Measurements from ENCODE around the gene PACS2.

PACS2 gene

GRCh38 chr14:105382343-105383082 lies 68.0 kb downstream of the PACS2 start:
- Histone ChIP-seq H3K9me3 (ENCODE audit: control extremely low read depth in 1 of 5, control insufficient read depth in 4 of 5, insufficient read depth in 2 of 5, low read depth in 1 of 5, low read length in 4 of 5) (no peaks in the 10 kb centered on the region), H3K4me1 (ENCODE audit: control extremely low read depth in 1 of 4, control insufficient read depth in 4 of 4, insufficient read depth in 4 of 4, low read length in 3 of 4) (no peaks in the 10 kb centered on the region), H3K27ac (ENCODE audit: insufficient read depth in 1 of 2, low read depth in 1 of 2, low read length in 2 of 2, poor library complexity in 1 of 2, severe bottlenecking in 2 of 2) (no peak overlapping the region), H3K4me3 (ENCODE audit: control insufficient read depth in 1 of 7, extremely low read depth in 1 of 7, insufficient read depth in 4 of 7, low read depth in 2 of 7, low read length in 6 of 7) (no peak overlapping the region), H3K27me3 (replicated peaks in 2 of 5; ENCODE audit: control insufficient read depth in 4 of 5, insufficient read depth in 5 of 5, low read length in 4 of 5) (no peaks in the 10 kb centered on the region), H3K36me3 (ENCODE audit: control insufficient read depth in 4 of 4, insufficient read depth in 4 of 4, low read length in 3 of 4) (peaks cover 0 to 66% (median 34%) of the 10 kb centered on the region in 4 experiments)
- POLR2A ChIA-PET = no interaction called here
- DNase-seq = no peak
- 97% methylated on average over 24 of the region's 26 CpGs for WGBS (ENCODE audit: insufficient coverage)
- CTCF ChIA-PET = interaction anchor here (1.4 to 3.3 kb wide), 2 partner anchors 10 to 146 kb away, joined by 3 to 16 read pairs; no protein-coding TSS in a partner anchor

GRCh38 chr14:105383083-105383730 lies 68.7 kb downstream of the PACS2 start:
- DNase-seq = no peak
- peaks cover 0 to 69% (median 36%) of the 10 kb centered on the region in 4 experiments for H3K36me3 ChIP-seq (ENCODE audit: control insufficient read depth in 4 of 4, insufficient read depth in 4 of 4, low read length in 3 of 4)
- ChIA-PET POLR2A (no interaction called here), CTCF (interaction anchor here (1.0 to 3.3 kb wide), 4 partner anchors 8 to 146 kb away, joined by 3 to 16 read pairs (median 4); no protein-coding TSS in a partner anchor)
- WGBS (ENCODE audit: insufficient coverage) = 99% methylated on average over 20 of the region's 32 CpGs
- H3K4me1 ChIP-seq (ENCODE audit: control extremely low read depth in 1 of 4, control insufficient read depth in 4 of 4, insufficient read depth in 4 of 4, low read length in 3 of 4) = peaks cover 0 to under 1% (median 0%) of the 10 kb centered on the region in 4 experiments
- no peak overlapping the region for H3K27ac ChIP-seq (ENCODE audit: insufficient read depth in 1 of 2, low read depth in 1 of 2, low read length in 2 of 2, poor library complexity in 1 of 2, severe bottlenecking in 2 of 2)
- no peaks in the 10 kb centered on the region for H3K27me3 ChIP-seq (replicated peaks in 2 of 5; ENCODE audit: control insufficient read depth in 4 of 5, insufficient read depth in 5 of 5, low read length in 4 of 5)
- H3K4me3 ChIP-seq (ENCODE audit: control insufficient read depth in 1 of 7, extremely low read depth in 1 of 7, insufficient read depth in 4 of 7, low read depth in 2 of 7, low read length in 6 of 7) = no peak overlapping the region
- H3K9me3 ChIP-seq (ENCODE audit: control extremely low read depth in 1 of 5, control insufficient read depth in 4 of 5, insufficient read depth in 2 of 5, low read depth in 1 of 5, low read length in 4 of 5) = no peaks in the 10 kb centered on the region

GRCh38 chr14:105384041-105384557 lies 69.6 kb downstream of the PACS2 start:
- H3K27me3 ChIP-seq (replicated peaks in 2 of 5; ENCODE audit: control insufficient read depth in 4 of 5, insufficient read depth in 5 of 5, low read length in 4 of 5) = no peaks in the 10 kb centered on the region
- ChIA-PET CTCF (interaction anchor here (1.0 to 3.3 kb wide), 5 partner anchors 9 to 47 kb away, joined by 3 to 16 read pairs (median 5); no protein-coding TSS in a partner anchor), POLR2A (no interaction called here)
- 95% methylated on average over 18 of the region's 23 CpGs for WGBS (ENCODE audit: insufficient coverage)
- peaks cover 0 to 69% (median 36%) of the 10 kb centered on the region in 4 experiments for H3K36me3 ChIP-seq (ENCODE audit: control insufficient read depth in 4 of 4, insufficient read depth in 4 of 4, low read length in 3 of 4)
- H3K4me3 ChIP-seq (ENCODE audit: control insufficient read depth in 1 of 7, extremely low read depth in 1 of 7, insufficient read depth in 4 of 7, low read depth in 2 of 7, low read length in 6 of 7) = no peak overlapping the region
- H3K27ac ChIP-seq (ENCODE audit: insufficient read depth in 1 of 2, low read depth in 1 of 2, low read length in 2 of 2, poor library complexity in 1 of 2, severe bottlenecking in 2 of 2) = no peak overlapping the region
- peaks cover 0 to 7% (median 5%) of the 10 kb centered on the region in 4 experiments for H3K4me1 ChIP-seq (ENCODE audit: control extremely low read depth in 1 of 4, control insufficient read depth in 4 of 4, insufficient read depth in 4 of 4, low read length in 3 of 4)
- no peak for DNase-seq
- no peaks in the 10 kb centered on the region for H3K9me3 ChIP-seq (ENCODE audit: control extremely low read depth in 1 of 5, control insufficient read depth in 4 of 5, insufficient read depth in 2 of 5, low read depth in 1 of 5, low read length in 4 of 5)

GRCh38 chr14:105384605-105385321 lies 70.2 kb downstream of the PACS2 start:
- no peak for DNase-seq
- H3K36me3 ChIP-seq (ENCODE audit: control insufficient read depth in 4 of 4, insufficient read depth in 4 of 4, low read length in 3 of 4) = peaks cover 0 to 67% (median 33%) of the 10 kb centered on the region in 4 experiments

GRCh38 chr14:105385322-105385637 lies 70.7 kb downstream of the PACS2 start:
- peaks cover 0 to 19% (median 17%) of the 10 kb centered on the region in 4 experiments for H3K4me1 ChIP-seq (ENCODE audit: control extremely low read depth in 1 of 4, control insufficient read depth in 4 of 4, insufficient read depth in 4 of 4, low read length in 3 of 4)
- no peak overlapping the region for H3K27ac ChIP-seq (ENCODE audit: insufficient read depth in 1 of 2, low read depth in 1 of 2, low read length in 2 of 2, poor library complexity in 1 of 2, severe bottlenecking in 2 of 2)
- H3K9me3 ChIP-seq (ENCODE audit: control extremely low read depth in 1 of 5, control insufficient read depth in 4 of 5, insufficient read depth in 2 of 5, low read depth in 1 of 5, low read length in 4 of 5) = no peaks in the 10 kb centered on the region
- H3K4me3 ChIP-seq (ENCODE audit: control insufficient read depth in 1 of 7, extremely low read depth in 1 of 7, insufficient read depth in 4 of 7, low read depth in 2 of 7, low read length in 6 of 7) = no peak overlapping the region
- DNase-seq = no peak
- peaks cover 0 to 63% (median 32%) of the 10 kb centered on the region in 4 experiments for H3K36me3 ChIP-seq (ENCODE audit: control insufficient read depth in 4 of 4, insufficient read depth in 4 of 4, low read length in 3 of 4)
- no peaks in the 10 kb centered on the region for H3K27me3 ChIP-seq (replicated peaks in 2 of 5; ENCODE audit: control insufficient read depth in 4 of 5, insufficient read depth in 5 of 5, low read length in 4 of 5)
- ChIA-PET CTCF (interaction anchor here (1.1 to 3.3 kb wide), 3 partner anchors 13 to 45 kb away, joined by 4 to 16 read pairs (median 5); no protein-coding TSS in a partner anchor), POLR2A (no interaction called here)
- WGBS (ENCODE audit: insufficient coverage) = over 99% methylated on average over 14 of the region's 19 CpGs

More at GRCh38 chr14:105384605-105385321, 70.2 kb downstream of the PACS2 start:
- no peak overlapping the region for H3K4me3 ChIP-seq (ENCODE audit: control insufficient read depth in 1 of 7, extremely low read depth in 1 of 7, insufficient read depth in 4 of 7, low read depth in 2 of 7, low read length in 6 of 7)
- no peak overlapping the region for H3K27ac ChIP-seq (ENCODE audit: insufficient read depth in 1 of 2, low read depth in 1 of 2, low read length in 2 of 2, poor library complexity in 1 of 2, severe bottlenecking in 2 of 2)
- no peaks in the 10 kb centered on the region for H3K27me3 ChIP-seq (replicated peaks in 2 of 5; ENCODE audit: control insufficient read depth in 4 of 5, insufficient read depth in 5 of 5, low read length in 4 of 5)
- ChIA-PET POLR2A (no interaction called here), CTCF (interaction anchor here (1.1 to 3.3 kb wide), 4 partner anchors 10 to 46 kb away, joined by 4 to 16 read pairs (median 5); no protein-coding TSS in a partner anchor)
- H3K9me3 ChIP-seq (ENCODE audit: control extremely low read depth in 1 of 5, control insufficient read depth in 4 of 5, insufficient read depth in 2 of 5, low read depth in 1 of 5, low read length in 4 of 5) = no peaks in the 10 kb centered on the region
- H3K4me1 ChIP-seq (ENCODE audit: control extremely low read depth in 1 of 4, control insufficient read depth in 4 of 4, insufficient read depth in 4 of 4, low read length in 3 of 4) = peaks cover 0 to 14% (median 12%) of the 10 kb centered on the region in 4 experiments
- WGBS (ENCODE audit: insufficient coverage) = 96% methylated on average over 25 of the region's 29 CpGs

GRCh38 chr14:105385698-105386365 lies 71.3 kb downstream of the PACS2 start:
- DNase-seq = no peak
- 96% methylated on average over 21 of the region's 22 CpGs for WGBS (ENCODE audit: insufficient coverage)
- H3K4me1 ChIP-seq (ENCODE audit: control extremely low read depth in 1 of 4, control insufficient read depth in 4 of 4, insufficient read depth in 4 of 4, low read length in 3 of 4) = peaks cover 0 to 25% (median 23%) of the 10 kb centered on the region in 4 experiments
- H3K9me3 ChIP-seq (ENCODE audit: control extremely low read depth in 1 of 5, control insufficient read depth in 4 of 5, insufficient read depth in 2 of 5, low read depth in 1 of 5, low read length in 4 of 5) = no peaks in the 10 kb centered on the region
- H3K36me3 ChIP-seq (ENCODE audit: control insufficient read depth in 4 of 4, insufficient read depth in 4 of 4, low read length in 3 of 4) = peaks cover 0 to 63% (median 32%) of the 10 kb centered on the region in 4 experiments
- H3K27me3 ChIP-seq (replicated peaks in 2 of 5; ENCODE audit: control insufficient read depth in 4 of 5, insufficient read depth in 5 of 5, low read length in 4 of 5) = no peaks in the 10 kb centered on the region
- POLR2A ChIA-PET = interaction anchor here (0.5 kb wide), 1 partner anchor 42 kb away, joined by 3 read pairs; no protein-coding TSS in a partner anchor
- H3K27ac ChIP-seq (ENCODE audit: insufficient read depth in 1 of 2, low read depth in 1 of 2, low read length in 2 of 2, poor library complexity in 1 of 2, severe bottlenecking in 2 of 2) = no peak overlapping the region
- no peak overlapping the region for H3K4me3 ChIP-seq (ENCODE audit: control insufficient read depth in 1 of 7, extremely low read depth in 1 of 7, insufficient read depth in 4 of 7, low read depth in 2 of 7, low read length in 6 of 7)
- CTCF ChIA-PET = interaction anchor here (1.1 to 1.5 kb wide), 4 partner anchors 15 to 95 kb away, joined by 3 to 5 read pairs (median 4); no protein-coding TSS in a partner anchor

Data from common myeloid progenitor, CD34-positive (primary cell).